ENCODE data around the gene TNNT2.

The TNNT2 gene

GRCh38 chr1:201310986-201311355, 66.5 kb downstream of the TNNT2 start:
- peaks cover 70% of the 10 kb centered on the region for H3K4me1 ChIP-seq
- H3K27ac ChIP-seq, result peak overlapping the region; percentile 74
- peak overlapping the region; percentile 1; the same call in 1 of the 2 replicates for H3K4me3 ChIP-seq
- no peaks in the 10 kb centered on the region for H3K36me3 ChIP-seq
- peak overlapping the region; percentile 92 for H3K4me2 ChIP-seq
- H3K9ac ChIP-seq, result no peak overlapping the region
- no peaks in the 10 kb centered on the region for H3K9me3 ChIP-seq
- no peaks in the 10 kb centered on the region for H4K20me1 ChIP-seq
- no peak for TF ChIP-seq Cebpa-rat (IDR thresholded peaks at IDR 0.05)
- no peaks in the 10 kb centered on the region for H3K27me3 ChIP-seq

- peak overlapping the region; percentile 92 for H3K4me2 ChIP-seq
- H4K20me1 ChIP-seq, result no peaks in the 10 kb centered on the region
- peaks cover 76% of the 10 kb centered on the region for H3K4me1 ChIP-seq
- no peaks in the 10 kb centered on the region for H3K9me3 ChIP-seq
- peak overlapping the region; percentile 74 for H3K27ac ChIP-seq
- H3K36me3 ChIP-seq, result no peaks in the 10 kb centered on the region
- peak overlapping the region; percentile 1; the same call in 1 of the 2 replicates for H3K4me3 ChIP-seq
- H3K9ac ChIP-seq, result no peak overlapping the region
- TF ChIP-seq Cebpa-rat (IDR thresholded peaks at IDR 0.05), result no peak
- no peaks in the 10 kb centered on the region for H3K27me3 ChIP-seq
Observed at GRCh38 chr1:201310251-201310985, 67.1 kb downstream of the TNNT2 start.

DNA sequence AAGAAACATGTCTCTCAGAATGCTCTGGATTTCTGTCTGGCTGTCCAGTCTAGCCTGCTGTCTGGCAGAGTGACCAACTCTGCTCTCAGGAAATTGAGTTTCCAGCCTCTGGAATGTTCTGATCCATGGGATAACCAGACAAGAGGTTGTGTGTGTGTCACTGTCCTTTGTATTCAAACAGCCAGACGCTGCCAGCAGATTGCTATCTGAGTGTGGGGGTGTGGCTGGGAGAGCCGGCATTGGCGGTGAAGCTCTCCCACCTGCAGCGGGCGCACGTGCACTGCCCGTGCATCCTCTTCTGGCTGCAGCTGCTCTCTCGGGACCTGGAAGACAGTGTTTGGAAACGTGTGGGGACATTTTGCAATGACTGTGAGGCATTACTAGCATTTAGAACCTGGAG, 68.1 kb downstream of the TNNT2 start:
- Histone ChIP-seq H3K4me3 (no peak overlapping the region), H3K27me3 (no peaks in the 10 kb centered on the region), H3K9me3 (no peaks in the 10 kb centered on the region), H3K27ac (peak overlapping the region; percentile 74), H3K36me3 (no peaks in the 10 kb centered on the region), H3K9ac (0 out of 2 replicates have a peak overlapping the region, but pooled peaks have one; percentile 17), H3K4me1 (peaks cover 86% of the 10 kb centered on the region), H4K20me1 (no peaks in the 10 kb centered on the region), H3K4me2 (peak overlapping the region; percentile 92)
- 0 out of 2 replicates have a peak, but pooled peaks have one; percentile 27 for TF ChIP-seq Cebpa-rat (IDR thresholded peaks at IDR 0.05)

Measured in BLaER1 (cell line).